Measurements from ENCODE around the gene INSRR. TPM values are rescaled to one million over a fixed set of nuclear protein-coding genes. Genes with fewer than 3 reads are reported as not detected.

INSRR gene
- total and polyA plus RNA-seq, 2 of the 4 experiments (the other 2 are of a cell fraction), result not detected

GRCh38 chr1:156864796-156865195 is 5.9 kb upstream of the INSRR start:
- TF ChIP-seq, protein P1, sequence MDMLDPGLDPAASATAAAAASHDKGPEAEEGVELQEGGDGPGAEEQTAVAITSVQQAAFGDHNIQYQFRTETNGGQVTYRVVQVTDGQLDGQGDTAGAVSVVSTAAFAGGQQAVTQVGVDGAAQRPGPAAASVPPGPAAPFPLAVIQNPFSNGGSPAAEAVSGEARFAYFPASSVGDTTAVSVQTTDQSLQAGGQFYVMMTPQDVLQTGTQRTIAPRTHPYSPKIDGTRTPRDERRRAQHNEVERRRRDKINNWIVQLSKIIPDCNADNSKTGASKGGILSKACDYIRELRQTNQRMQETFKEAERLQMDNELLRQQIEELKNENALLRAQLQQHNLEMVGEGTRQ (IDR thresholded peaks at IDR 0.05; ENCODE audit: low read depth, low read length), result no peak
- TF ChIP-seq NFE2L2 (IDR thresholded peaks at IDR 0.05; ENCODE audit: low read depth, low read length) (no peak), CEBPB (IDR thresholded peaks at IDR 0.05; ENCODE audit: low read depth, low read length) (no peak), ELK1 (IDR thresholded peaks at IDR 0.05; ENCODE audit: borderline replicate concordance, low read depth, low read length) (no peak), POLR2A (IDR thresholded peaks at IDR 0.05; ENCODE audit: low read depth, low read length) (no peak), FOS (IDR thresholded peaks at IDR 0.05; ENCODE audit: low read depth, low read length) (no peak), BHLHE40 (IDR thresholded peaks at IDR 0.05; ENCODE audit: low read depth, low read length) (no peak), RFX5 (IDR thresholded peaks at IDR 0.05; ENCODE audit: low read depth, low read length) (no peak)
- Histone ChIP-seq H3K27ac (ENCODE audit: insufficient read depth, low read length) (no peak overlapping the region), H2BK120ac (ENCODE audit: low read depth, low read length) (no peak overlapping the region), H3K27me3 (ENCODE audit: control insufficient read depth, insufficient read depth, low read length) (peaks cover 70% of the 10 kb centered on the region), H2AFZ (replicated peaks; ENCODE audit: low read length, poor library complexity) (no peak overlapping the region), H3K36me3 (ENCODE audit: control insufficient read depth, insufficient read depth, low read length) (no peaks in the 10 kb centered on the region), H3K4me1 (ENCODE audit: control insufficient read depth, insufficient read depth, low read length) (peaks cover under 1% of the 10 kb centered on the region; the same call in 1 of the 2 replicates), H3K9ac (ENCODE audit: low read depth, low read length) (no peak overlapping the region), H3K4me3 (ENCODE audit: insufficient read depth, low read depth, low read length) (no peak overlapping the region), H4K5ac (ENCODE audit: low read depth, low read length) (no peak overlapping the region), H4K91ac (ENCODE audit: insufficient read depth, low read depth, low read length) (no peak overlapping the region), H3K14ac (replicated peaks; ENCODE audit: low read depth, low read length) (no peak overlapping the region), H4K20me1 (ENCODE audit: insufficient read depth, low read length) (0 out of 2 replicates have a peak, but pooled peaks cover 5% of the 10 kb centered on the region), H3K18ac (ENCODE audit: low read depth, low read length) (no peak overlapping the region), H3K9me1 (ENCODE audit: insufficient read depth, low read length) (no peaks in the 10 kb centered on the region), H2BK5ac (ENCODE audit: low read depth, low read length, poor library complexity, severe bottlenecking) (no peak overlapping the region), H3K9me3 (ENCODE audit: control insufficient read depth, insufficient read depth, low read length) (no peaks in the 10 kb centered on the region), H3K4ac (ENCODE audit: low read depth, low read length) (no peak overlapping the region), H3K56ac (ENCODE audit: extremely low read depth, insufficient read depth, low read length) (no peak overlapping the region), H3K79me1 (ENCODE audit: low read depth in 1 of 2, low read length in 2 of 2) (no peaks in the 10 kb centered on the region), H3K23ac (ENCODE audit: low read depth, low read length) (no peak overlapping the region), H2BK20ac (ENCODE audit: low read depth, low read length) (no peak overlapping the region), H4K8ac (ENCODE audit: low read depth in 2 of 2, low read length in 2 of 2) (no peak overlapping the region), H2BK15ac (ENCODE audit: low read depth, low read length) (no peak overlapping the region), H2AK5ac (ENCODE audit: low read depth, low read length) (no peak overlapping the region), H2AK9ac (replicated peaks; ENCODE audit: low read depth, low read length, poor library complexity) (no peak overlapping the region), H3K4me2 (ENCODE audit: low read depth, low read length) (no peak overlapping the region)
- no peak for DNase-seq
- ChIA-PET POLR2A (ENCODE audit: unreplicated experiment) (no interaction called here), CTCF (no interaction called here)
- dilution Hi-C loops (cut with HindIII; ENCODE audit: low sequenced_read_pairs, unreplicated experiment) (no loop called here), intact Hi-C loops (cut with micrococcal nuclease) (no loop called here), in situ Hi-C loops (cut with MboI; ENCODE audit: low sequenced_read_pairs) (no loop called here)
- no TSS peak for BruUV-seq (replicated peaks)
- no peak for ATAC-seq (ENCODE audit: low read depth)
- no CpG with 5 or more reads among the region's 4 CpGs for WGBS, 2 experiments (ENCODE audit: extremely low coverage in 2 of 2, insufficient read length in 1 of 2)

Data from IMR-90 (cell line).